ENCODE results near the gene ATPAF1.

- TF ChIP-seq CTCF (IDR thresholded peaks at IDR 0.05) (no peak), POLR2A (IDR thresholded peaks at IDR 0.05) (no peak)
Measured at GRCh38 chr1:46594063-46594462, 74.1 kb downstream of the ATPAF1 start.
